ENCODE results near the gene SLC30A7.

SLC30A7 gene

GRCh38 chr1:100862591-100862990, 33.3 kb upstream of the SLC30A7 start:
- Histone ChIP-seq H3K36me3 (replicated peaks in 1 of 2; ENCODE audit: control insufficient read depth in 2 of 2, insufficient read depth in 2 of 2, low read length in 2 of 2) (no peaks in the 10 kb centered on the region), H3K27me3 (ENCODE audit: control insufficient read depth in 3 of 3, insufficient read depth in 3 of 3, low read depth in 1 of 3, low read length in 3 of 3) (no peaks in the 10 kb centered on the region), H3K4me1 (ENCODE audit: control insufficient read depth in 2 of 2, insufficient read depth in 1 of 2, low read depth in 1 of 2, low read length in 2 of 2) (peaks cover 0 to 4% of the 10 kb centered on the region in 2 donors), H3K23ac (ENCODE audit: low read depth, low read length, poor library complexity) (no peak overlapping the region), H2AK5ac (ENCODE audit: low read depth, low read length) (no peak overlapping the region), H3K4me3 (ENCODE audit: low read length in 2 of 2) (no peak overlapping the region), H3K18ac (ENCODE audit: low read length) (no peak overlapping the region), H2BK12ac (ENCODE audit: low read length) (no peak overlapping the region), H3K4me2 (ENCODE audit: insufficient read depth, low read length, poor library complexity, severe bottlenecking) (no peak overlapping the region), H3K79me1 (ENCODE audit: low read depth, low read length) (no peaks in the 10 kb centered on the region), H4K91ac (ENCODE audit: low read depth, low read length, poor library complexity) (no peak overlapping the region), H4K8ac (ENCODE audit: low read depth, low read length) (no peak overlapping the region), H2BK5ac (ENCODE audit: low read length) (no peak overlapping the region), H3K4ac (ENCODE audit: low read length) (no peak overlapping the region), H3K9ac (ENCODE audit: low read depth, low read length, poor library complexity) (no peak overlapping the region), H3K27ac (replicated peaks; ENCODE audit: low read length) (no peak overlapping the region), H2BK120ac (ENCODE audit: low read depth, low read length) (no peak overlapping the region), H3K9me3 (replicated peaks in 1 of 2; ENCODE audit: control insufficient read depth in 2 of 2, insufficient read depth in 1 of 2, low read depth in 1 of 2, low read length in 2 of 2) (peaks cover 0 to 1% of the 10 kb centered on the region in 2 donors), H2BK15ac (ENCODE audit: low read length) (no peak overlapping the region), H2AFZ (ENCODE audit: low read length) (no peak overlapping the region), H3K14ac (ENCODE audit: low read length) (no peak overlapping the region)
- no peak for DNase-seq (ENCODE audit: low spot score)
- WGBS, 2 donors (ENCODE audit: extremely low coverage in 2 of 2, insufficient read length in 2 of 2, insufficient replicate concordance in 1 of 2), result no CpG with 5 or more reads among the region's 2 CpGs

DNA sequence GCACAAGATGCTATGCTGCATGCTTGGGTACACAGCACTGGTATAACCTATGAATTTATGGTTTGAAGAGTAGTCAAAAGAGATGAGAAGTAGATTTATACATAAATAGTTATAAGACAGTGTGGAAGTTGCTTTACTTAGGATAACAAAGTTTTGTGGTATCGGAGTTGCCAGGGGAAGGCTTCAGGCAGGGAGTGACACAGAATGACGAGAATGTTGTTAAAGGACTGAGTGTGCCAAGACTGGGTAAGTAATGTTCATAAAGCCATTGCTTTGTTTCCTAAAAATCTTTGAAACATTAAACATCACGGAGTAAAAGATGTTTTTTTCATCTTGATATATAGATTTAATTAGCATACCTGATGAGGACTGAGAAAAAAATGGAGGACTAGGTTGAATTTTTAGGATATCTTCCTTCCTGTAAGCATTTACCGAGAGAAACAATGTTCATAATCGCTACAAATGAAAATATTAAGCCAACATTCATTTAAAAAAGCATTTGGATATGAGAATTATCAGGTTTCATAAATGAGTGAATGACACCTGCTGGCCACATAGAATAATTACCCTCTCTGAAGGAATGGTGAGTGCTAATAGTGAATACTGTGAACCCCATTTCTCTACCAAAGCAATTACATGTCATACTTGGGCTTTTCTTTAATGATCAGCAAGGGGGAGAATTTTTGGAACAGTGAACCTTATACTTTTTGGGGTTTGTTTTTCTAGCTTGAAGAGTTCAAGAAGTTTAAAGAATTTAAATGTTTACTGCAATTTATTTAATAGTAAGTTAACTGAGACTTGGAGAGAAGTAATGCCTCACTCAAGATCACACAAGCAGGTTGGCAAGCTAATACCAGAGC, 29.6 kb upstream of the SLC30A7 start:
- H3K9me3 ChIP-seq (replicated peaks in 1 of 2; ENCODE audit: control insufficient read depth in 2 of 2, insufficient read depth in 1 of 2, low read depth in 1 of 2, low read length in 2 of 2), result no peaks in the 10 kb centered on the region
- H2BK5ac ChIP-seq (ENCODE audit: low read length), result no peak overlapping the region
- no peak overlapping the region for H4K91ac ChIP-seq (ENCODE audit: low read depth, low read length, poor library complexity)
- H3K4me3 ChIP-seq (ENCODE audit: low read length in 2 of 2), result no peak overlapping the region
- H3K14ac ChIP-seq (ENCODE audit: low read length), result no peak overlapping the region
- H3K4me1 ChIP-seq (ENCODE audit: control insufficient read depth in 2 of 2, insufficient read depth in 1 of 2, low read depth in 1 of 2, low read length in 2 of 2), result no peaks in the 10 kb centered on the region
- H3K36me3 ChIP-seq (replicated peaks in 1 of 2; ENCODE audit: control insufficient read depth in 2 of 2, insufficient read depth in 2 of 2, low read length in 2 of 2), result no peaks in the 10 kb centered on the region
- peak; percentile 9 for DNase-seq (ENCODE audit: low spot score)
- H3K27ac ChIP-seq (replicated peaks; ENCODE audit: low read length), result no peak overlapping the region
- H3K4ac ChIP-seq (ENCODE audit: low read length), result no peak overlapping the region
- no peak overlapping the region for H2BK15ac ChIP-seq (ENCODE audit: low read length)
- no peak overlapping the region for H2AFZ ChIP-seq (ENCODE audit: low read length)
- H3K9ac ChIP-seq (ENCODE audit: low read depth, low read length, poor library complexity), result no peak overlapping the region
- H3K79me1 ChIP-seq (ENCODE audit: low read depth, low read length), result no peaks in the 10 kb centered on the region
- no peaks in the 10 kb centered on the region for H3K27me3 ChIP-seq (ENCODE audit: control insufficient read depth in 3 of 3, insufficient read depth in 3 of 3, low read depth in 1 of 3, low read length in 3 of 3)
- no peak overlapping the region for H3K23ac ChIP-seq (ENCODE audit: low read depth, low read length, poor library complexity)
- H2AK5ac ChIP-seq (ENCODE audit: low read depth, low read length), result no peak overlapping the region
- no peak overlapping the region for H4K8ac ChIP-seq (ENCODE audit: low read depth, low read length)
- no peak overlapping the region for H2BK120ac ChIP-seq (ENCODE audit: low read depth, low read length)
- no peak overlapping the region for H3K4me2 ChIP-seq (ENCODE audit: insufficient read depth, low read length, poor library complexity, severe bottlenecking)
- H3K18ac ChIP-seq (ENCODE audit: low read length), result no peak overlapping the region
- H2BK12ac ChIP-seq (ENCODE audit: low read length), result no peak overlapping the region
- WGBS, 2 donors (ENCODE audit: extremely low coverage in 2 of 2, insufficient read length in 2 of 2, insufficient replicate concordance in 1 of 2), result no CpG with 5 or more reads among the region's 5 CpGs

GRCh38 chr1:100866901-100867206, 29.0 kb upstream of the SLC30A7 start:
- Histone ChIP-seq H2BK12ac (ENCODE audit: low read length) (no peak overlapping the region), H3K79me1 (ENCODE audit: low read depth, low read length) (no peaks in the 10 kb centered on the region), H3K9ac (ENCODE audit: low read depth, low read length, poor library complexity) (no peak overlapping the region), H2BK15ac (ENCODE audit: low read length) (no peak overlapping the region), H4K8ac (ENCODE audit: low read depth, low read length) (no peak overlapping the region), H3K23ac (ENCODE audit: low read depth, low read length, poor library complexity) (no peak overlapping the region), H3K36me3 (replicated peaks in 1 of 2; ENCODE audit: control insufficient read depth in 2 of 2, insufficient read depth in 2 of 2, low read length in 2 of 2) (no peaks in the 10 kb centered on the region), H2BK5ac (ENCODE audit: low read length) (no peak overlapping the region), H3K4me1 (ENCODE audit: control insufficient read depth in 2 of 2, insufficient read depth in 1 of 2, low read depth in 1 of 2, low read length in 2 of 2) (no peaks in the 10 kb centered on the region), H3K4me2 (ENCODE audit: insufficient read depth, low read length, poor library complexity, severe bottlenecking) (no peak overlapping the region), H3K4ac (ENCODE audit: low read length) (no peak overlapping the region), H2AK5ac (ENCODE audit: low read depth, low read length) (no peak overlapping the region), H4K91ac (ENCODE audit: low read depth, low read length, poor library complexity) (no peak overlapping the region), H2BK120ac (ENCODE audit: low read depth, low read length) (no peak overlapping the region), H2AFZ (ENCODE audit: low read length) (no peak overlapping the region), H3K14ac (ENCODE audit: low read length) (no peak overlapping the region), H3K4me3 (ENCODE audit: low read length in 2 of 2) (no peak overlapping the region), H3K18ac (ENCODE audit: low read length) (no peak overlapping the region), H3K27me3 (ENCODE audit: control insufficient read depth in 3 of 3, insufficient read depth in 3 of 3, low read depth in 1 of 3, low read length in 3 of 3) (no peaks in the 10 kb centered on the region), H3K27ac (replicated peaks; ENCODE audit: low read length) (no peak overlapping the region), H3K9me3 (replicated peaks in 1 of 2; ENCODE audit: control insufficient read depth in 2 of 2, insufficient read depth in 1 of 2, low read depth in 1 of 2, low read length in 2 of 2) (no peaks in the 10 kb centered on the region)
- no peak for DNase-seq (ENCODE audit: low spot score)
- WGBS, 2 donors (ENCODE audit: extremely low coverage in 2 of 2, insufficient read length in 2 of 2, insufficient replicate concordance in 1 of 2), result no CpG with 5 or more reads among the region's 2 CpGs

- H2AK5ac ChIP-seq (ENCODE audit: low read depth, low read length), result no peak overlapping the region
- no peak overlapping the region for H4K91ac ChIP-seq (ENCODE audit: low read depth, low read length, poor library complexity)
- no peak overlapping the region for H3K23ac ChIP-seq (ENCODE audit: low read depth, low read length, poor library complexity)
- no peak overlapping the region for H2BK12ac ChIP-seq (ENCODE audit: low read length)
- H3K4me2 ChIP-seq (ENCODE audit: insufficient read depth, low read length, poor library complexity, severe bottlenecking), result no peak overlapping the region
- no CpG with 5 or more reads among the region's 7 CpGs for WGBS, 2 donors (ENCODE audit: extremely low coverage in 2 of 2, insufficient read length in 2 of 2, insufficient replicate concordance in 1 of 2)
- no peak overlapping the region for H2BK15ac ChIP-seq (ENCODE audit: low read length)
- no peak overlapping the region for H4K8ac ChIP-seq (ENCODE audit: low read depth, low read length)
- no peaks in the 10 kb centered on the region for H3K4me1 ChIP-seq (ENCODE audit: control insufficient read depth in 2 of 2, insufficient read depth in 1 of 2, low read depth in 1 of 2, low read length in 2 of 2)
- no peak overlapping the region for H2BK120ac ChIP-seq (ENCODE audit: low read depth, low read length)
- DNase-seq (ENCODE audit: low spot score), result peak; percentile 14
- no peak overlapping the region for H3K27ac ChIP-seq (replicated peaks; ENCODE audit: low read length)
- H2AFZ ChIP-seq (ENCODE audit: low read length), result peak overlapping the region; percentile 64
- H3K27me3 ChIP-seq (ENCODE audit: control insufficient read depth in 3 of 3, insufficient read depth in 3 of 3, low read depth in 1 of 3, low read length in 3 of 3), result no peaks in the 10 kb centered on the region
- H3K18ac ChIP-seq (ENCODE audit: low read length), result no peak overlapping the region
- no peaks in the 10 kb centered on the region for H3K79me1 ChIP-seq (ENCODE audit: low read depth, low read length)
- no peak overlapping the region for H3K14ac ChIP-seq (ENCODE audit: low read length)
- no peak overlapping the region for H2BK5ac ChIP-seq (ENCODE audit: low read length)
- no peak overlapping the region for H3K4me3 ChIP-seq (ENCODE audit: low read length in 2 of 2)
- H3K4ac ChIP-seq (ENCODE audit: low read length), result no peak overlapping the region
- no peaks in the 10 kb centered on the region for H3K9me3 ChIP-seq (replicated peaks in 1 of 2; ENCODE audit: control insufficient read depth in 2 of 2, insufficient read depth in 1 of 2, low read depth in 1 of 2, low read length in 2 of 2)
- peaks cover 0 to 10% of the 10 kb centered on the region in 2 donors for H3K36me3 ChIP-seq (replicated peaks in 1 of 2; ENCODE audit: control insufficient read depth in 2 of 2, insufficient read depth in 2 of 2, low read length in 2 of 2)
- no peak overlapping the region for H3K9ac ChIP-seq (ENCODE audit: low read depth, low read length, poor library complexity)
Observed at GRCh38 chr1:100868364-100868995, 27.4 kb upstream of the SLC30A7 start.
